ENCODE data around the gene MEF2B.

MEF2B gene

DNA sequence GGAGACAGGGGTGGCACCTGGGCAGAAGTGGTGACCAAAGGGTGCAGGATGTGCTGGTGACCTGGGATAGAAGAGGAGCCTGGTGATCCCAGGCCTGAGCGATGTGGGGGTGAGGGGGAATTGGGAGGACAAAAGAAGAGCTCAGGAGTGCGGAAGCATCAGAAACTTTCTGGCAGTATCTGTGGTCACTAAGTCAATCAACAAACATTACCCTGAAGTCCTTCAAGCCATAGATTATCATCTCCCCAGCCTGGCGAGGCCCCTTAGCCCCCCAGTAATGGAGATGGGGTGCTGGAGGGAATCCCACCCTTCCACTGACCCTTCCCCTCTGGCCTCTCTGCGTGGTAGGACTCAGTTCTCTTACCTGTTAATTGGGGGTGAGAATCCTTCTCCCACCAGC is 10.5 kb downstream of the MEF2B start:
- no peak overlapping the region for H2AFZ ChIP-seq (ENCODE audit: low read length)
- peaks cover 100% of the 10 kb centered on the region for H3K4me1 ChIP-seq (ENCODE audit: insufficient read depth, low read length, severe bottlenecking)
- H3K27me3 ChIP-seq (ENCODE audit: insufficient read depth, low read length): no peaks in the 10 kb centered on the region
- peak overlapping the region; percentile 97 for H3K27ac ChIP-seq (ENCODE audit: low read depth, low read length, poor library complexity, severe bottlenecking)
- peak overlapping the region; percentile 6; the same call in 1 of the 2 replicates for H3K4me2 ChIP-seq (ENCODE audit: low read length)
- no peak for TF ChIP-seq EZH2 (IDR thresholded peaks at IDR 0.05; ENCODE audit: borderline replicate concordance, low read length)
- TF ChIP-seq, protein P1, sequence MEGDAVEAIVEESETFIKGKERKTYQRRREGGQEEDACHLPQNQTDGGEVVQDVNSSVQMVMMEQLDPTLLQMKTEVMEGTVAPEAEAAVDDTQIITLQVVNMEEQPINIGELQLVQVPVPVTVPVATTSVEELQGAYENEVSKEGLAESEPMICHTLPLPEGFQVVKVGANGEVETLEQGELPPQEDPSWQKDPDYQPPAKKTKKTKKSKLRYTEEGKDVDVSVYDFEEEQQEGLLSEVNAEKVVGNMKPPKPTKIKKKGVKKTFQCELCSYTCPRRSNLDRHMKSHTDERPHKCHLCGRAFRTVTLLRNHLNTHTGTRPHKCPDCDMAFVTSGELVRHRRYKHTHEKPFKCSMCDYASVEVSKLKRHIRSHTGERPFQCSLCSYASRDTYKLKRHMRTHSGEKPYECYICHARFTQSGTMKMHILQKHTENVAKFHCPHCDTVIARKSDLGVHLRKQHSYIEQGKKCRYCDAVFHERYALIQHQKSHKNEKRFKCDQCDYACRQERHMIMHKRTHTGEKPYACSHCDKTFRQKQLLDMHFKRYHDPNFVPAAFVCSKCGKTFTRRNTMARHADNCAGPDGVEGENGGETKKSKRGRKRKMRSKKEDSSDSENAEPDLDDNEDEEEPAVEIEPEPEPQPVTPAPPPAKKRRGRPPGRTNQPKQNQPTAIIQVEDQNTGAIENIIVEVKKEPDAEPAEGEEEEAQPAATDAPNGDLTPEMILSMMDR (IDR thresholded peaks at IDR 0.05; ENCODE audit: low read length): no peak
- no peak overlapping the region for H3K4me3 ChIP-seq (ENCODE audit: low read depth, low read length, poor library complexity, severe bottlenecking)
- 0 out of 2 replicates have a peak, but pooled peaks cover 4% of the 10 kb centered on the region for H3K79me2 ChIP-seq (ENCODE audit: insufficient read depth, low read length)
- H3F3A ChIP-seq (ENCODE audit: insufficient read depth, low read length): peaks cover 2% of the 10 kb centered on the region; the same call in 1 of the 2 replicates
- peaks cover 10% of the 10 kb centered on the region; the same call in 1 of the 2 replicates for H3K36me3 ChIP-seq (ENCODE audit: insufficient read depth, low read length)
- H3K9ac ChIP-seq (ENCODE audit: low read length): peak overlapping the region; percentile 23; the same call in 1 of the 2 replicates
- H3K9me3 ChIP-seq (ENCODE audit: low read length): no peaks in the 10 kb centered on the region
- no peaks in the 10 kb centered on the region for H3K9me2 ChIP-seq (ENCODE audit: low read depth, low read length)
- H4K20me1 ChIP-seq (ENCODE audit: insufficient read depth, low read length): no peaks in the 10 kb centered on the region

DNA sequence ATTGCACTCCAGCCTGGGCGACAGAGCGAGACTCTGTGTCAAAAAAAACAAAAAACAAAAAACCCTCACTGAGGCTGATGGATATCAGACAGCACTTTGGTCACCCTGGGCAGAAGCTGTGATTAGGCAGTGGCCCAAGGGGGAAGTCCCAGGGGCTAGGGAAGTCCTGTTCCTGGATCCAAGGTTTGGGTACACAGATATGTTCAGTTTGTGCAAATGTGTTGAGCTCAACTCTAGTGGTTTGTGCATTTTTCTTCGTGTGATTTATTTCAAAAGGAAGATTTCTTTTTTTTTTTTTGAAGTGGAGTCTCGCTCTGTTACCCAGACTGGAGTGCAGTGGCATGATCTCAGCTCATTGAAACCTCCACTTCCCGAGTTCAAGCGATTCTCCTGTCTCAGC is 12.3 kb downstream of the MEF2B start:
- H3K4me1 ChIP-seq (ENCODE audit: insufficient read depth, low read length, severe bottlenecking): peaks cover 96% of the 10 kb centered on the region
- no peak overlapping the region for H3K4me3 ChIP-seq (ENCODE audit: low read depth, low read length, poor library complexity, severe bottlenecking)
- H3K79me2 ChIP-seq (ENCODE audit: insufficient read depth, low read length): 0 out of 2 replicates have a peak, but pooled peaks cover 4% of the 10 kb centered on the region
- H3K9ac ChIP-seq (ENCODE audit: low read length): peak overlapping the region; percentile 32; the same call in 1 of the 2 replicates
- peaks cover 2% of the 10 kb centered on the region; the same call in 1 of the 2 replicates for H3F3A ChIP-seq (ENCODE audit: insufficient read depth, low read length)
- TF ChIP-seq, protein P1 (IDR thresholded peaks at IDR 0.05; ENCODE audit: low read length): no peak
- TF ChIP-seq EZH2 (IDR thresholded peaks at IDR 0.05; ENCODE audit: borderline replicate concordance, low read length): no peak
- no peaks in the 10 kb centered on the region for H3K9me3 ChIP-seq (ENCODE audit: low read length)
- H3K36me3 ChIP-seq (ENCODE audit: insufficient read depth, low read length): peaks cover 12% of the 10 kb centered on the region; the same call in 1 of the 2 replicates
- no peaks in the 10 kb centered on the region for H3K9me2 ChIP-seq (ENCODE audit: low read depth, low read length)
- H3K4me2 ChIP-seq (ENCODE audit: low read length): peak overlapping the region; percentile 70
- no peaks in the 10 kb centered on the region for H3K27me3 ChIP-seq (ENCODE audit: insufficient read depth, low read length)
- H2AFZ ChIP-seq (ENCODE audit: low read length): no peak overlapping the region
- H4K20me1 ChIP-seq (ENCODE audit: insufficient read depth, low read length): no peaks in the 10 kb centered on the region
- H3K27ac ChIP-seq (ENCODE audit: low read depth, low read length, poor library complexity, severe bottlenecking): peak overlapping the region; percentile 97

DNA sequence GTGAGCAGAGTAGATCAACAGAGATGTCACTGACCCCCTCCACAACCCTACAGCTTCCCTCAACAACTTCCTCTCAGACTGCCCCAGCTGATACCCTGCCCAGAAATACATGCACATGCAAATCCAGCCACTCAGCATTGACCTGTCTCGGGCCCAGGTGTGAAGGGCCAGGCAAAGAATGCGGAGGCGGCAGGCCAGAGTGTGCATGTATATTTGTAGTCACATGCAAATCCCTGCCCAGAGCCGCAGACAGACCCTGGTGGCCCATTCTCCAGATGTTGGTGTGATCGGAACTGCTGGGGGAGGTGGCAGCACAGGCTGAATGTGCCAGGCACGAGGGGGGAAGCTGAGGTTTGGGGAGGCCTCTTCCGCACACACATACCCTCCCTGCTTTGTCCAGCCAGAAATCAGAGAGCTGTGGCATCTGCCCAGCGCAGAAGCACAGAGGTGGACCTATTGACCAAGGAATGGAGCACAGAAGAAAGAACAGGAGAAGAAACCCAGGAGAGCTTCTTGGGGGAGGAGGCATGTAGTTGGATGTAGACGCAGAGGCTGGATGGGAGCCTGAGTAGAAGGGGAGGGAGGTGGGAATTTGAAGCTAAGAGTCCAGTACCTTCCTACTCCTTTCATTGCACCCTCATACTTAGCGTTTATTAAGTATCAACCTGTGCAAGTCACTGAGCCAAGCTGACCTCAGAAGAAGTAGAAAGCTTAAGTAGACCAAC is 14.4 kb downstream of the MEF2B start:
- Histone ChIP-seq H3K79me2 (ENCODE audit: insufficient read depth, low read length) (0 out of 2 replicates have a peak, but pooled peaks cover 4% of the 10 kb centered on the region), H3K4me1 (ENCODE audit: insufficient read depth, low read length, severe bottlenecking) (peaks cover 89% of the 10 kb centered on the region), H3K4me2 (ENCODE audit: low read length) (peak overlapping the region; percentile 70), H3K27me3 (ENCODE audit: insufficient read depth, low read length) (no peaks in the 10 kb centered on the region), H3K27ac (ENCODE audit: low read depth, low read length, poor library complexity, severe bottlenecking) (peak overlapping the region; percentile 97), H3K9ac (ENCODE audit: low read length) (peak overlapping the region; percentile 78), H4K20me1 (ENCODE audit: insufficient read depth, low read length) (no peaks in the 10 kb centered on the region), H3K9me2 (ENCODE audit: low read depth, low read length) (no peaks in the 10 kb centered on the region), H2AFZ (ENCODE audit: low read length) (no peak overlapping the region), H3K4me3 (ENCODE audit: low read depth, low read length, poor library complexity, severe bottlenecking) (peak overlapping the region; percentile 55), H3K9me3 (ENCODE audit: low read length) (no peaks in the 10 kb centered on the region), H3K36me3 (ENCODE audit: insufficient read depth, low read length) (peaks cover 12% of the 10 kb centered on the region; the same call in 1 of the 2 replicates), H3F3A (ENCODE audit: insufficient read depth, low read length) (no peaks in the 10 kb centered on the region; the same call in 1 of the 2 replicates)
- TF ChIP-seq, protein P1 (IDR thresholded peaks at IDR 0.05; ENCODE audit: low read length): no peak
- TF ChIP-seq EZH2 (IDR thresholded peaks at IDR 0.05; ENCODE audit: borderline replicate concordance, low read length): no peak

All from OCI-LY1 (cell line).